Measurements from ENCODE around the gene RGS19. TPM values are rescaled to one million over a fixed set of nuclear protein-coding genes. Genes with fewer than 3 reads are reported as not detected.

The RGS19 gene
- total RNA-seq, 1 donor: 9.8 TPM

DNA sequence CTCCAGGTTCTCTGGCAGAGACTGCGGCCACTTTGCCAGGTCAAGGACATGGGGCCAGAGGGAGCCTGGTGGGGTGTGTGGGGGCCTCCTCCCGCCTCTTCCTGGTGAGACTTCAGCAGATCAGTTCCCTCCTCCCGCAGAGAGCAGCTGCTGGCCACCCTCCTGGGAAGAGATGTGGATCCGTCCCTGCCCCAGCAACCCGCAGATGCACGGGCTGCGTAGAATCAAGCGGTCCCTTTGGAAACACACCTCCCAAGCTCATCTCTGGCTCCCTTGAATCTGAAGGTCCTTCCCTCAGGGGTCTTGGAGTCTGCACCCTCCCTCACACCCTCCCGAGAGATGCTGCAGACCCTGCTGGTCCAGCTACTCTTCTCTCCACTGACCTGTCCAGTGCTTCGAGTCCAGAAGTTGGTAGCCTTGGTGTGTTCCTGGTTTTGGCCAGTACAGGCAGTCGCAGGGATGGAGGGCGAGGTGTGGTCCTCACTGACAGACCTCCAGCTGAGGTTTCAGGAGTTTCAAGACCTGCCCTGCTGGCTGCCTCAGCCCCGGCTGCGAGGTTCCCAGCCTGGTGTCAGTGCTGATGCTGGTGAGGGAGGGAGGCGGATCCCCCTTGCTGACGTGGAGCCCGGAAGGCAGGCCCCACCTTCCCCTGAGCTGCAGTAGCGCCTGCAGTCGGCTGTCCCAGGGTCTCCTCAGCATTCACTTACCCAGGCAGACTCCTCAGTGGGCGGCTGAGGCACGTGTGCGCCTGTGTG is 27.8 kb upstream of the RGS19 start, which contains the start of gene NPBWR2:
NPBWR2 (minus strand) TSS at position 585 of the 755 bp plus-strand sequence. CDS start 734 bp downstream, outside the sequence.
- DNase-seq (ENCODE audit: low read depth): no peak
- no peak within 1 kb of the TSS for H3K4me3 ChIP-seq (ENCODE audit: low read depth, low read length)
- TF ChIP-seq, protein P1, sequence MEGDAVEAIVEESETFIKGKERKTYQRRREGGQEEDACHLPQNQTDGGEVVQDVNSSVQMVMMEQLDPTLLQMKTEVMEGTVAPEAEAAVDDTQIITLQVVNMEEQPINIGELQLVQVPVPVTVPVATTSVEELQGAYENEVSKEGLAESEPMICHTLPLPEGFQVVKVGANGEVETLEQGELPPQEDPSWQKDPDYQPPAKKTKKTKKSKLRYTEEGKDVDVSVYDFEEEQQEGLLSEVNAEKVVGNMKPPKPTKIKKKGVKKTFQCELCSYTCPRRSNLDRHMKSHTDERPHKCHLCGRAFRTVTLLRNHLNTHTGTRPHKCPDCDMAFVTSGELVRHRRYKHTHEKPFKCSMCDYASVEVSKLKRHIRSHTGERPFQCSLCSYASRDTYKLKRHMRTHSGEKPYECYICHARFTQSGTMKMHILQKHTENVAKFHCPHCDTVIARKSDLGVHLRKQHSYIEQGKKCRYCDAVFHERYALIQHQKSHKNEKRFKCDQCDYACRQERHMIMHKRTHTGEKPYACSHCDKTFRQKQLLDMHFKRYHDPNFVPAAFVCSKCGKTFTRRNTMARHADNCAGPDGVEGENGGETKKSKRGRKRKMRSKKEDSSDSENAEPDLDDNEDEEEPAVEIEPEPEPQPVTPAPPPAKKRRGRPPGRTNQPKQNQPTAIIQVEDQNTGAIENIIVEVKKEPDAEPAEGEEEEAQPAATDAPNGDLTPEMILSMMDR (IDR thresholded peaks at IDR 0.05; ENCODE audit: insufficient read depth, low read length): no peak

DNA sequence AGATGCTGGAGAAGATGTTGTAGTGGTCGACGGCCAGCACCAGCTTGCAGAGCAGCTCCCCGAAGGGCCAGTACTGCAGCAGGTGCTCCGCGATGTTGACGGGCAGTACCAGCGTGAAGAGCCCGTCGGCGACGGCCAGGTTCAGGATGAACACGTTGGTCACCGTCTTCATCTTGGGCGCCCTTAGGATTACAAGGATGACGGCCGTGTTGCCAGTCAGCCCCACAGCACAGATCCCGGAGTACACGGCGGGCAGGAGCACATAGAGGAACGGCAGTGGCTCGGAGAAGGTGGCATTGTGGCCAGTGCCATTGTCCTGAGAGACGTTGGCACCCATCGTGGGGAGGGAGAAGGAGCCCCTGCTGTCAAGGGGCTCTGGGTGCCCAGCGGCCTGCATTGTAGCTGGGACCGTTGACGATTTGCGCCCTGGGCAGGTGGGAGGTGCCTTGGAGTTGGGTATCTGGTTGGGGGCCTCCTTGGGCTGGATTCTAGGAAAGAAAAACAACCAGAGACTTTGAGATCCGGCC is 27.2 kb upstream of the RGS19 start:
- H3K4me3 ChIP-seq (ENCODE audit: low read depth, low read length): no peak overlapping the region
- TF ChIP-seq, protein P1 (IDR thresholded peaks at IDR 0.05; ENCODE audit: insufficient read depth, low read length): no peak
- DNase-seq (ENCODE audit: low read depth): no peak

DNA sequence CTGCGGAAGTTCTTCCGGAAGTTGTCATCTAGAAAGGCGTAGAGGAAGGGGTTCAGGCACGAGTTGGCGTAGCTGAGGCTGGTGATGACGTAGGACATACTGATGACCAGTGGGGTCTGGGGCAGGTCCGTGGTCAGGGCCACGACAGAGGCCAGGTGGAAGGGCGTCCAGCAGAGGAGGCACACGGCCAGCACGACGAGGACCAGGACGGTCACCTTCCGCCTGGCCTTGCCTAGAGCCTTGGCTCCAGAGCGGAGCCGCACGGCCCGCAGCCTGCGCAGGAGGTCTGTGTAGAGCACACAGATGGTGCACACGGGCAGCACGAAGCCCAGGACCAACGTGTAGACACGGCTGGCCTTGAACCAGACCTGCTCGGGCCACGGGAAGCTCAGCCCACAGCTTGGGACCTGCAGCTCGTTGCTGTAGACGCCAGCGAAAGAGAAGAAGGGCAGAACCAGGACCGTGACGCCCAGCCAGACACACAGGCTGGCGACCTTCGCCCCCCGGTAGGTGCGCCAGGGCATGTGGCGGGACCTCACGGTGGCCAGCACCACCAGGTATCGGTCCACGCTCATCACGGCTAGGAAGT is 26.6 kb upstream of the RGS19 start:
- no peak overlapping the region for H3K4me3 ChIP-seq (ENCODE audit: low read depth, low read length)
- TF ChIP-seq, protein P1 (IDR thresholded peaks at IDR 0.05; ENCODE audit: insufficient read depth, low read length): no peak
- DNase-seq (ENCODE audit: low read depth): no peak

DNA sequence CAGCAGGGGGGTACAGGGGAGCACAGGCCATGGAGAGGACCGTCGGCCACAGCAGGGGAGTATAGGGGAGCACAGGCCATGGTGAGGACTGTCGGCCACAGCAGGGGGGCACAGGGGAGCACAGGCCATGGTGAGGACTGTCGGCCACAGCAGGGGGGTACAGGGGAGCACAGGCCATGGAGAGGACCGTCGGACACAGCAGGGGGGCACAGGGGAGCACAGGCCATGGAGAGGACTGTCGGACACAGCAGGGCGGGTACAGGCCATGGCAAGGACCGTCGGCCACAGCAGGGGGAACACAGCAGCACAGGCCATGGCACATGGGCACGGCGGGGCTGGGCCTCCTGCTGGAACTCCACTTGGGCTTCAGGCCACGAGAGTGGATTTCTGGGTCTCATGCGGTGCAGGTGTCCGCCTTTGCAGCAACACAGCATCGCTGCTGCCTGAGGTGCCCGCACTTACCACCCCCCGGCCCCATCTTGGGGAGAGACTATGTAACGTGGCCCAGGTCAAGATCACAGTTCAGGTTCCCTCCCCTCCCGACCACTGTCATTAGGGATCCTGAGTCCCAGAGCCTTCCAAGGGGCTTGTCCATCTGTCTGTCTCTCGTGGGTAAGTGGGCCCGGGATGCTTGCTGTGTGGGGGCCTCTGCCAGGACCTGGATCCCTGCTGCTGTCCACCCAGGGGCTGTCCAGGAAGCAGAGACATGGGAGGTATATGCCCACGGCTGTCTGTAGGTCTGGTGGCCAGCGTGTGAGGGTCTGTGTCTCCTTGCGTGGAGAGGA is 25.5 kb upstream of the RGS19 start:
- DNase-seq (ENCODE audit: low read depth): no peak
- H3K4me3 ChIP-seq (ENCODE audit: low read depth, low read length): no peak overlapping the region
- TF ChIP-seq, protein P1 (IDR thresholded peaks at IDR 0.05; ENCODE audit: insufficient read depth, low read length): no peak

DNA sequence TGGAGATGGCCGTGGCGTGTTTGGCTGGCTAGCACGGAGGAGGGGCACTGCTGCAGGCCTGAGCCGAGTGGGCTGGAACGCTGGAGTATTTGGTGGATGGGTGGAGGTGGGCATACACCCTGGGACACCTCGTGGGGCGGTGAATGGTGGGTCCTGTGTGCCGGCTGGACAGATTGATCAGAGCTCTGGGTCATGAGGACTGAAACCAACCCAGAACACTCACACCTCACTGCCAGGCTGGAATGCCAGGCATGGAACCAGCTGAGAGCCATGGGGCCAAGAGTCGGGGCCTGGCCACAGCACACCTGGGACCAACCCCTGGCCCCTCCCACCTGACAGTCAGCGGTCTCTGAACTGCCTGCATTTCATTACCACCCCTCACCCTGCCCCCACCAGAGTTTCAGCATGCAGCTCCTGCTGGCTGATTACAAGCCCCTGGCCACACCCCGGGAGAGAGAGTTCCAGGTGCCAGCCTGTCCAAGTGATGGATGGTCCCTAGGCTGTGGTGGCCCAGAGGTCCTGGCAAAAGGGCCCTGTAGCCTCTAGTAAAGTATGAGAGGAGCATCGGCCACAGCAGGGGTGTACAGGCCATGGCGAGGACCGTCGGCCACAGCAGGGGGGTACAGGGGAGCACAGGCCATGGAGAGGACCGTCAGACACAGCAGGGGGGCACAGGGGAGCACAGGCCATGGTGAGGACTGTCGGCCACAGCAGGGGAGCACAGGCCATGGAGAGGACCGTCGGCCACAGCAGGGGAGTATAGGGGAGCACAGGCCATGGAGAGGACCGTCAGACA is 24.8 kb upstream of the RGS19 start:
- no peak for DNase-seq (ENCODE audit: low read depth)
- TF ChIP-seq, protein P1 (IDR thresholded peaks at IDR 0.05; ENCODE audit: insufficient read depth, low read length): no peak
- no peak overlapping the region for H3K4me3 ChIP-seq (ENCODE audit: low read depth, low read length)
